Astrocyte (in vitro differentiated cells and primary cell): ENCODE data around the gene ADM. TPM values are rescaled to one million over a fixed set of nuclear protein-coding genes. Genes with fewer than 3 reads are reported as not detected.
A peak's percentile ranks its signal among the peaks of the same experiment; 100 is the strongest.

ENCODE experiments used
- DNase-seq: peaks from one replicate; pipeline ENCODE4 v3.0.0-alpha.2; 2010; ENCODE audit warnings: low read depth
- FAIRE-seq: peaks from 2 replicates; lab custom pipeline; 2011; peaks lifted over from hg19 to GRCh38; lab: Jason Lieb, UNC
- H2AFZ ChIP-seq: 2 replicates; pipeline ENCODE4 v1.6.0; 2012; ENCODE audit warnings: low read depth, low read length, inconsistent platforms
- H3K27ac ChIP-seq: 2 replicates; pipeline ENCODE4 v1.5.1; 2011; ENCODE audit warnings: low read depth, low read length, inconsistent platforms
- H3K27me3 ChIP-seq: 2 replicates; pipeline ENCODE4 v1.6.0; 2011; ENCODE audit warnings: low read length, inconsistent platforms; ENCODE audit not compliant: insufficient read depth
- H3K36me3 ChIP-seq: 2 replicates; pipeline ENCODE4 v1.5.1; 2011; ENCODE audit warnings: low read length, inconsistent platforms; ENCODE audit not compliant: insufficient read depth
- H3K4me1 ChIP-seq: 2 replicates; pipeline ENCODE4 v1.5.1; 2011; ENCODE audit warnings: low read length, inconsistent platforms; ENCODE audit not compliant: insufficient read depth
- H3K4me2 ChIP-seq: 2 replicates; pipeline ENCODE4 v1.6.0; 2012; ENCODE audit warnings: low read length, inconsistent platforms
- H3K4me3 ChIP-seq: 2 replicates; pipeline ENCODE4 v1.5.1; 2011; ENCODE audit warnings: low read depth, mild to moderate bottlenecking, low read length, inconsistent platforms; ENCODE audit not compliant: insufficient read depth
- H3K79me2 ChIP-seq: 2 replicates; pipeline ENCODE4 v1.6.0; 2012; ENCODE audit warnings: mild to moderate bottlenecking, low read length, inconsistent platforms; ENCODE audit not compliant: insufficient read depth
- H3K9ac ChIP-seq: 2 replicates; pipeline ENCODE4 v1.6.0; 2012; ENCODE audit warnings: mild to moderate bottlenecking, low read length, inconsistent platforms
- H3K9me3 ChIP-seq: 2 replicates; pipeline ENCODE4 v1.5.1; 2012; ENCODE audit warnings: low read depth, mild to moderate bottlenecking, low read length, inconsistent platforms; ENCODE audit not compliant: insufficient read depth
- H4K20me1 ChIP-seq: 2 replicates; pipeline ENCODE4 v1.6.0; 2012; ENCODE audit warnings: low read length, inconsistent platforms; ENCODE audit not compliant: insufficient read depth
- H3K27ac Mint-ChIP-seq: one replicate; pipeline ENCODE4 v1.8.0; 2021; ENCODE audit warnings: mild to moderate bottlenecking, mixed read lengths; ENCODE audit not compliant: unreplicated experiment
- H3K27me3 Mint-ChIP-seq: one replicate; pipeline ENCODE4 v1.8.0; 2021; ENCODE audit warnings: low read depth, mixed read lengths; ENCODE audit not compliant: unreplicated experiment
- H3K36me3 Mint-ChIP-seq: one replicate; pipeline ENCODE4 v1.8.0; 2021; ENCODE audit warnings: low read depth, mixed read lengths; ENCODE audit not compliant: unreplicated experiment
- H3K4me1 Mint-ChIP-seq: one replicate; pipeline ENCODE4 v1.8.0; 2021; ENCODE audit warnings: low read depth, mixed read lengths; ENCODE audit not compliant: unreplicated experiment
- H3K4me3 Mint-ChIP-seq: one replicate; pipeline ENCODE4 v1.8.0; 2021; ENCODE audit warnings: mild to moderate bottlenecking, moderate library complexity, mixed read lengths; ENCODE audit not compliant: unreplicated experiment
- H3K9me3 Mint-ChIP-seq: one replicate; pipeline ENCODE4 v1.8.0; 2021; ENCODE audit warnings: mild to moderate bottlenecking, mixed read lengths; ENCODE audit not compliant: unreplicated experiment
- CTCF ChIP-seq: IDR thresholded peaks from 2 replicates; pipeline ENCODE4 v1.5.1; 2011; ENCODE audit warnings: low read depth, mild to moderate bottlenecking, inconsistent platforms, low read length, moderate library complexity; ENCODE audit not compliant: insufficient read depth
- EZH2 ChIP-seq: IDR thresholded peaks from 2 replicates; pipeline ENCODE4 v1.6.1; 2012; ENCODE audit warnings: mild to moderate bottlenecking, low read length, inconsistent platforms; ENCODE audit not compliant: insufficient read depth
- total RNA-seq: library from RNA; stranded (reverse); gene quantifications from 2 replicates; pipeline ENCODE4 v1.2.1, GENCODE V29; 2021

Gene ADM
- total RNA-seq, 1 donor from 2014 or later, result 78.7 TPM

- Mint-ChIP-seq H3K36me3 (peaks cover 18% of the 10 kb centered on the region), H3K27me3 (no peaks in the 10 kb centered on the region), H3K27ac (peak overlapping the region; percentile 100), H3K4me1 (peaks cover 16% of the 10 kb centered on the region), H3K4me3 (peak overlapping the region; percentile 98), H3K9me3 (no peaks in the 10 kb centered on the region)
- peaks cover 22% of the 10 kb centered on the region for H4K20me1 ChIP-seq
- FAIRE-seq, result no peak
- peak overlapping the region; percentile 94 for H3K4me2 ChIP-seq
- no peaks in the 10 kb centered on the region for H3K36me3 ChIP-seq
- H3K9ac ChIP-seq, result peak overlapping the region; percentile 89
- peak overlapping the region; percentile 88 for H3K4me3 ChIP-seq
- no peaks in the 10 kb centered on the region for H3K9me3 ChIP-seq
- peak; percentile 63 for DNase-seq
- TF ChIP-seq EZH2 (no peak), CTCF (no peak)
- peaks cover 10% of the 10 kb centered on the region for H3K27me3 ChIP-seq
- H2AFZ ChIP-seq, result no peak overlapping the region
- peak overlapping the region; percentile 74 for H3K27ac ChIP-seq
- H3K4me1 ChIP-seq, result peaks cover 41% of the 10 kb centered on the region
- H3K79me2 ChIP-seq, result peaks cover 19% of the 10 kb centered on the region
These were observed 3.1 kb upstream of the ADM start for GRCh38 chr11:10301656-10302358.

GRCh38 chr11:10302359-10302743 is 2.5 kb upstream of the ADM start:
- Histone ChIP-seq H3K9me3 (no peaks in the 10 kb centered on the region), H3K79me2 (peaks cover 24% of the 10 kb centered on the region), H3K4me2 (peak overlapping the region; percentile 94), H4K20me1 (peaks cover 27% of the 10 kb centered on the region), H3K27ac (peak overlapping the region; percentile 74), H3K9ac (peak overlapping the region; percentile 89), H3K4me3 (peak overlapping the region; percentile 88), H3K27me3 (peaks cover 9% of the 10 kb centered on the region), H3K4me1 (peaks cover 43% of the 10 kb centered on the region), H3K36me3 (no peaks in the 10 kb centered on the region), H2AFZ (peak overlapping the region; percentile 86)
- FAIRE-seq, result no peak
- H3K4me3 Mint-ChIP-seq, result peak overlapping the region; percentile 98
- H3K36me3 Mint-ChIP-seq, result peaks cover 22% of the 10 kb centered on the region
- TF ChIP-seq EZH2 (no peak), CTCF (no peak)
- no peak for DNase-seq
- no peaks in the 10 kb centered on the region for H3K27me3 Mint-ChIP-seq
- peaks cover 14% of the 10 kb centered on the region for H3K4me1 Mint-ChIP-seq
- H3K27ac Mint-ChIP-seq, result peak overlapping the region; percentile 100
- H3K9me3 Mint-ChIP-seq, result no peaks in the 10 kb centered on the region
